ENCODE data around the gene HMGN4. TPM values are rescaled to one million over a fixed set of nuclear protein-coding genes. Genes with fewer than 3 reads are reported as not detected.

HMGN4 gene
- total and polyA plus RNA-seq, 9 of the 15 experiments (the other 6 are each of a cell fraction or from before 2014, with no cell fraction given) = 35.4 to 134 (median 94.1) TPM

GRCh38 chr6:26571592-26572296, 33.6 kb downstream of the HMGN4 start (continued):
- TF ChIP-seq KLF16 (IDR thresholded peaks at IDR 0.05) (0 out of 2 replicates have a peak, but pooled peaks have one; percentile 19), ZNF3 (CRISPR knock-in tag; IDR thresholded peaks at IDR 0.05) (no peak), TEAD4 (IDR thresholded peaks at IDR 0.05; ENCODE audit: low read length) (peak; percentile 90), TEAD4 (CRISPR knock-in tag; IDR thresholded peaks at IDR 0.05; ENCODE audit: borderline replicate concordance) (no peak), HSF4 (CRISPR knock-in tag; IDR thresholded peaks at IDR 0.05; ENCODE audit: borderline replicate concordance) (no peak), PHTF2 (CRISPR knock-in tag; IDR thresholded peaks at IDR 0.05) (no peak), ZNF124 (CRISPR knock-in tag; IDR thresholded peaks at IDR 0.05) (no peak), ZNF175 (CRISPR knock-in tag; IDR thresholded peaks at IDR 0.05; ENCODE audit: low read depth) (no peak; the same call in 1 of the 2 replicates), PHF20 (IDR thresholded peaks at IDR 0.05; ENCODE audit: partially characterized antibody) (peak; percentile 59), ZBTB12 (CRISPR knock-in tag; IDR thresholded peaks at IDR 0.05) (0 out of 2 replicates have a peak, but pooled peaks have one; percentile 41), BCLAF1 (IDR thresholded peaks at IDR 0.05; ENCODE audit: borderline replicate concordance in 1 of 2, control insufficient read depth in 1 of 2, low read depth in 2 of 2, low read length in 1 of 2) (peak in 1 of 2 experiments; percentile 84; a peak in 2 of 4 replicates), TFAM (CRISPR knock-in tag; conservative IDR thresholded peaks at IDR 0.05) (no peak), PBX2 (CRISPR knock-in tag; IDR thresholded peaks at IDR 0.05; ENCODE audit: low read depth) (no peak), PBX2 (tag; conservative IDR thresholded peaks at IDR 0.05; ENCODE audit: low read depth) (no peak; the same call in 1 of the 2 replicates), ILK (tag; IDR thresholded peaks at IDR 0.05; ENCODE audit: borderline replicate concordance, low read depth) (no peak), SIN3A (IDR thresholded peaks at IDR 0.05; ENCODE audit: borderline replicate concordance in 2 of 2, control insufficient read depth in 1 of 2, low read depth in 2 of 2, low read length in 2 of 2) (no peak), HNRNPUL1 (IDR thresholded peaks at IDR 0.05; ENCODE audit: low read length) (no peak), ZNF347 (CRISPR knock-in tag; IDR thresholded peaks at IDR 0.05; ENCODE audit: low read depth) (no peak), SNIP1 (IDR thresholded peaks at IDR 0.05; ENCODE audit: low read depth) (no peak), ZNF133 (CRISPR knock-in tag; IDR thresholded peaks at IDR 0.05) (peak; percentile 8; the same call in 1 of the 2 replicates), MAFK (IDR thresholded peaks at IDR 0.05; ENCODE audit: low read length) (peak; percentile 41; the same call in 1 of the 2 replicates)

Measured in K562 (cell line).